GM19468 (cell line): Measurements from ENCODE around the gene CPS1.

Experiments used
- ATAC-seq: cut with Tn5 transposase; IDR thresholded peaks from one replicate; pipeline ENCODE4 v1.9.1; 2021; ENCODE audit warnings: mild to moderate bottlenecking, moderate library complexity, moderate number of reproducible peaks; ENCODE audit not compliant: unreplicated experiment; ENCODE audit errors: extremely low read depth

Gene CPS1

DNA sequence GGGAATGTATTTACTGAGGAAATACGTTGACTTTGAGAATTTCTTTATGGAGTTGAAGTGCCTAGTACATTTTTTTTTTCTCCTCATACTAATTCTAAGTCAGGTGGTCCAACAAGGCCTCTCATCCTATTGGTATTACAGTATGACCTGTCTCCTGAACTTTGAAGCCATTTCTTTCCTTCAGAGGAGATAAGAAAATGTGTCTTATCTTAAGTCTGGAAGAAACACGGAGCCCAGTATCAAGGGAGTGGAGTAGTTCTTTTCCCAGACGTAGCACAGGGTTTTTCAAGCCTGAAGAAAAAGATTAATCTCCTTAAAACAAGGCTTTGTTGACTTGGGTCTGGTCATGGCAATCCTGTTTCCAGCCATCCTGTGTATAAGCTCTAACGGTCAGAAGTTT, 11.6 kb upstream of the CPS1 start:
- ATAC-seq = no peak

GRCh38 chr2:210546424-210547208, 9.8 kb upstream of the CPS1 start:
- ATAC-seq = no peak

GRCh38 chr2:210548031-210548430, 8.4 kb upstream of the CPS1 start:
- ATAC-seq = no peak

DNA sequence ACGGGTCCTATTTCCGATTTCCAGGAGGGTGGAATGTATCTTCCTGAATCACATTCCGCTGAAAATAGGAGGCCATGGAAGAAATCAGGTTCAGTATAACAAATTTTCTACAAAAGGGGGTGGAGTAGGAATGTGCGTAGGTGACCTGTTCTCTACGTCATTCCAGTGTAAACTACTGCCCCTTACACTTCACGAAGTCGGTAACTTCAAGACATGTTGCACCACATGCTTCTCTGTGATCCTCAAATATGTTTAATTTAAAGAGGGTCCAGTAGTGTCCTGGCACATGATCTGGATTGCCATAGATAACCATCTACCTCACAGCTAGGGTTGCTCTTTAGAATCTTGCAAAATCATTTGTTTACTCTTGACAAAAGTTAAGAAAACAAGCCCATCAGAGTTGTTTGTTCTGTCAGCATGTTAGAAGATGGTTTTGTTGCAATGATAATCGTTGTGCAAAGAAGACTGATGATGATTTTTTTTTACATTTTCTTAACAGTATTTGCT, 7.5 kb upstream of the CPS1 start:
- no peak for ATAC-seq

DNA sequence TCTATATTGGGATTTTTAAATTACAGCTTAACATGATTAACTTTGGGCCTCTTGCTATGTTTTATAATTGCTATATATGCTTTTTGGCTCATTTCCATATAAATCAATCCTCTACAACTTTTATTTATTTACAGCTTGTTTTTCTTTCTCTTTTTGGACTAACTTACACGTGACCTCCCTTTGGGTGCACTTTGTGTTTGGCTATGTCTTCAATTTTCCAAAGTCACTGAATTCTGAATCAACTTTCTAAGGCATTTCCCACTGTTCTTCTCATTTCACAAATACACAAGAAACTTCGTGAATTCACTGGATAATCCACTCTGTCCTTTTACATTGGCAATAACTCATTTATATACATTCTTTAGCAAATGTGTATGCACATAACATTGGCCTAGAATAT, 5.4 kb upstream of the CPS1 start:
- ATAC-seq = no peak

- ATAC-seq = no peak
Measured at GRCh38 chr2:210553373-210553772, 3.0 kb upstream of the CPS1 start.

GRCh38 chr2:210555555-210555954, 844 bp upstream of the CPS1 start:
- ATAC-seq = no peak

- no peak for ATAC-seq
Measured at GRCh38 chr2:210557721-210558120, 1.3 kb downstream of the CPS1 start.

DNA sequence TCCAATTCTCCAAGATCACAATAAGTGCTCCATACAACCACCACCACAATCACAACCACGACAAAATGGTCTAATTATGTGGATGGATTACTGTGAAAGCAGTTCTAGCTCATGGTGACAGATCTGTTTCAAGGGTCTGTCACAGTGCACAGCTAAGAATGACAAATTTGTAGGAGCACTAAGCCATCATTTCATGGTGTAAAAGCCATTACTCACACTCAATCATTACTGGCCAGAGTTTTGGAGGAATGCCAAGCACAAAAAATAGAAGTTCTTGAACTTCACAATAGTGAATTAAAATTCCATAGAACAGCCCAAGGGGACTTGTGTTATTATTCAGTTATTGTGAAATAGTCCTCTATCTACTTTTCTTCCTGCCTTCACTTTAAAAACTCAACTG, 2.3 kb downstream of the CPS1 start:
- no peak for ATAC-seq

- no peak for ATAC-seq
Measured at GRCh38 chr2:210559182-210559581, 2.8 kb downstream of the CPS1 start.

- ATAC-seq = no peak
Measured at GRCh38 chr2:210561475-210561874, 5.1 kb downstream of the CPS1 start.

DNA sequence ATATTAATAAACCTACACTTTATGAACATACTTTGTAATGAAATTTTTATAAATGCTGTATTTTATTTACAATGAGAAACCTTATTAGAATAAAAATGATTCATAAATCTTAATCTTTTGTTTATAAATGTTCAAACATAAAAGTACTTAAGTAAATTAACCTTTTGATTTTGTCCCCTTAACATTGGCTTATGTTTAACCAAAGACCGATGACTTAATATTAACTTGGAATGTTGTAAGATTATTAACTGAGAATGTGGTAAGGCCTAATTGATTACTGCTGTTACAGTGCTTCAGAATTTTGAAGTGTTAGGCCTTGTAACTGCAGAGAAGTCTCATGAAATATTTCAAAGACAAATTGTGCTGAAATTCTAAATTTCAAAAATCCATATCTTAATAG, 5.7 kb downstream of the CPS1 start:
- ATAC-seq = no peak

- ATAC-seq = no peak
Measured at GRCh38 chr2:210562502-210563080, 6.2 kb downstream of the CPS1 start.

DNA sequence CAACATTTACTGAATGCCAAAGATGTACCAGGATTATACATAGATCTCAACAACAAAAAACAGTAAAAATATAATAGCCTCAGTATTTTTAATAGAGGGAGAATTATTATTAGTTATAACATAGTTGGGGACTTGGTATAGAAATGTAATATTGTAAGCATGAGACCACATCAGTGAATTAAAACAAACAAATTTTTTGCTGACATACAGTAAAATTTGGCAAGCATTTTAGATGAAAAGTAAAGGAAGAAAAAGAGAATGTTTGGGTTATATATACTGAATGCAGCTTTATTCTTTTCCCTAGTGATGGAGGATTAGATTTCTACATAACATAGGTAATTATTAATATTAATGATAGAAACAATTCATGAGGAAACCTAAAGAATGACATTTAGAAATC, 10.9 kb downstream of the CPS1 start:
- ATAC-seq = no peak

- ATAC-seq = no peak
Measured at GRCh38 chr2:210568108-210568507, 11.7 kb downstream of the CPS1 start.

- peak; percentile 88 for ATAC-seq
Measured at GRCh38 chr2:210577263-210578071, 21.1 kb downstream of the CPS1 start.

- no peak for ATAC-seq
Measured at GRCh38 chr2:210584834-210585233, 28.4 kb downstream of the CPS1 start.

- ATAC-seq = no peak
Measured at GRCh38 chr2:210586381-210586780, 30.0 kb downstream of the CPS1 start.

DNA sequence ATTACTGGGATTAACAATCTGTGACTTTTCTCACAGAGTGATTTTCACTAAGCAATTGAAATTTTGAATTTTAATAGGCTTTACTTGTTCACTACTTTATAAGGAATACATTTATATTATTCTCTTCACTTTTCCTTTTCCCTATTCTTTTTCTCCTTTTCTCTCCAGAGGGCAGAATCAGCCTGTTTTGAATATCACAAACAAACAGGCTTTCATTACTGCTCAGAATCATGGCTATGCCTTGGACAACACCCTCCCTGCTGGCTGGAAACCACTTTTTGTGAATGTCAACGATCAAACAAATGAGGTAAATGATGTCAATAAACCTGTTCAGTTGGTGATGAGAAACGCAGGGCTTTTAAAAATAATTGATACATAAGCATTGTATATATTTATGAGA, 35.3 kb downstream of the CPS1 start:
- no peak for ATAC-seq

- ATAC-seq = no peak
Measured at GRCh38 chr2:210592726-210593125, 36.3 kb downstream of the CPS1 start.

DNA sequence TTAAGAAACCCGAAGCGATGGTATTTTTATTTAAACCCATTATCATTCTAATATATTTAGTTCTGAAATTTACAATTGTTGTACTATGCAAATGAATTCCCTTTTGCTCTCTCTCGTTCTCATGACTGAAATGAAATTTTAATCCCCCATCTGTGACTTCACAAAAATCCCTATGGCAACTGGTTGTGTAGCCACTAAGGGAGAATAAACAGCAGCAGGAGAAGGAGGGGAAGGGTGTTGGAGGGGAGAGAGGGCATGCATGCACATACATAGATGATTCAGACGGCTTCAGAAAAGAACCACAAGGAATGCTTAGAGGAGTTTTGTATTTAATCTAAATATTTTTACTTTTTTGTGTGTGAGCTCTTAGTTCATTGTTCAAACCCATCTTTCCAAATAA, 36.8 kb downstream of the CPS1 start:
- ATAC-seq = no peak
